Hepatocyte (in vitro differentiated cells): ENCODE measurements around the gene TTBK1.

Source experiments
- CTCF ChIP-seq: fragments of 200-600 bp; sonication (generic); IDR thresholded peaks from 2 replicates; pipeline ENCODE4 v1.5.1; 2016; ENCODE audit warnings: antibody characterized with exemption, mild to moderate bottlenecking; ENCODE audit not compliant: poor library complexity
- EZH2 ChIP-seq: fragments of 200-600 bp; sonication (generic); IDR thresholded peaks from 2 replicates; pipeline ENCODE4 v1.6.1; 2016; ENCODE audit warnings: antibody characterized with exemption, mild to moderate bottlenecking, borderline replicate concordance
- EZH2phosphoT487 ChIP-seq: fragments of 200-600 bp; sonication (generic); IDR thresholded peaks from one replicate; pipeline ENCODE4 v1.6.1; 2018; ENCODE audit warnings: antibody characterized with exemption, mild to moderate bottlenecking, low read depth, moderate library complexity; ENCODE audit not compliant: unreplicated experiment, severe bottlenecking

DNA sequence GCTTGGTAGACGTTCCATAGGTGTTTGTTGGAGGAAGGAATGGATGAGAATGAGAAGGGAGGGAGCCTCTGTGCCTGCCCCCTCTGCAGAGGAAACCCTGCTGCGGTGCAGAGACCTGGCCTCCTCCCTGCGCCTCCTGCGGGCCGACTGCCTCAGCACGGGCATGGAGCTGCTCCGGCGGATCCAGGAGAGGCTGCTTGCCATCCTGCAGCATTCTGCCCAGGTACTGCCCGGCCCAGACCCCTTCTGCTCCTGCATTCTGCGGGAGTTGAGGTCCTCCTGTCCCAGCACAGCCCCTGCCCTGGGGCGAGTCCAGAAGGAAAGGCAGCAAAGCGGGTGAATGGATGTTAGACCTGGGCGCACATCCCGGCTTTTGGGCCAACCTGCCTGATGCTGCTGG, 20.1 kb upstream of the TTBK1 start:
- TF ChIP-seq CTCF (no peak), EZH2 (no peak), EZH2phosphoT487 (no peak)
